HFFc6 (cell line): Measurements from ENCODE around the gene SCN1B. TPM values are rescaled to one million over a fixed set of nuclear protein-coding genes. Genes with fewer than 3 reads are reported as not detected.

Experiments
- DNase-seq: peaks from one replicate; pipeline ENCODE4 v3.0.0-alpha.2; 2018
- H3K27ac Mint-ChIP-seq: 2 replicates; pipeline ENCODE4 v1.8.0; 2020; ENCODE audit warnings: mild to moderate bottlenecking, mixed read lengths
- H3K27me3 Mint-ChIP-seq: 2 replicates; pipeline ENCODE4 v1.8.0; 2021; ENCODE audit warnings: mild to moderate bottlenecking, moderate library complexity, mixed read lengths; ENCODE audit not compliant: insufficient read depth
- H3K36me3 Mint-ChIP-seq: 2 replicates; pipeline ENCODE4 v1.8.0; 2021; ENCODE audit warnings: low read depth, mixed read lengths
- H3K4me1 Mint-ChIP-seq: 2 replicates; pipeline ENCODE4 v1.8.0; 2020; ENCODE audit warnings: low read depth, mixed read lengths
- H3K4me3 Mint-ChIP-seq: 2 replicates; pipeline ENCODE4 v1.8.0; 2020; ENCODE audit warnings: mild to moderate bottlenecking, moderate library complexity, mixed read lengths
- H3K9me3 Mint-ChIP-seq: 2 replicates; pipeline ENCODE4 v1.8.0; 2020; ENCODE audit warnings: mild to moderate bottlenecking, mixed read lengths
- total RNA-seq, 6 experiments: library from RNA; stranded (reverse); fragmentation: NEBNext Ultra II Directional; extraction: Animal tissue kit (Norgen Biotek cat#: 25700); gene quantifications; 2 replicates in 1 of 6; 3 replicates in 5 of 6; pipeline ENCODE4 v1.2.3, GENCODE V29; 2021
- TF ChIP-seq, protein P1 (sequence below): fragments of 200-600 bp; sonication (generic); IDR thresholded peaks from 2 replicates; pipeline ENCODE4 v1.5.0; 2021; ENCODE audit warnings: antibody characterized with exemption, mild to moderate bottlenecking

SCN1B gene
- total RNA-seq, 6 experiments from 2014 or later: 6.8 to 14.2 (median 12.6) TPM

GRCh38 chr19:35034588-35035382, 4.5 kb downstream of the SCN1B start:
- H3K36me3 Mint-ChIP-seq: no peaks in the 10 kb centered on the region
- no peaks in the 10 kb centered on the region; the same call in 1 of the 2 replicates for H3K27me3 Mint-ChIP-seq
- H3K4me1 Mint-ChIP-seq: peaks cover 17% of the 10 kb centered on the region
- no peak for DNase-seq
- no peak overlapping the region for H3K4me3 Mint-ChIP-seq
- TF ChIP-seq, protein P1, sequence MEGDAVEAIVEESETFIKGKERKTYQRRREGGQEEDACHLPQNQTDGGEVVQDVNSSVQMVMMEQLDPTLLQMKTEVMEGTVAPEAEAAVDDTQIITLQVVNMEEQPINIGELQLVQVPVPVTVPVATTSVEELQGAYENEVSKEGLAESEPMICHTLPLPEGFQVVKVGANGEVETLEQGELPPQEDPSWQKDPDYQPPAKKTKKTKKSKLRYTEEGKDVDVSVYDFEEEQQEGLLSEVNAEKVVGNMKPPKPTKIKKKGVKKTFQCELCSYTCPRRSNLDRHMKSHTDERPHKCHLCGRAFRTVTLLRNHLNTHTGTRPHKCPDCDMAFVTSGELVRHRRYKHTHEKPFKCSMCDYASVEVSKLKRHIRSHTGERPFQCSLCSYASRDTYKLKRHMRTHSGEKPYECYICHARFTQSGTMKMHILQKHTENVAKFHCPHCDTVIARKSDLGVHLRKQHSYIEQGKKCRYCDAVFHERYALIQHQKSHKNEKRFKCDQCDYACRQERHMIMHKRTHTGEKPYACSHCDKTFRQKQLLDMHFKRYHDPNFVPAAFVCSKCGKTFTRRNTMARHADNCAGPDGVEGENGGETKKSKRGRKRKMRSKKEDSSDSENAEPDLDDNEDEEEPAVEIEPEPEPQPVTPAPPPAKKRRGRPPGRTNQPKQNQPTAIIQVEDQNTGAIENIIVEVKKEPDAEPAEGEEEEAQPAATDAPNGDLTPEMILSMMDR: no peak
- no peak overlapping the region for H3K27ac Mint-ChIP-seq
- H3K9me3 Mint-ChIP-seq: no peaks in the 10 kb centered on the region

DNA sequence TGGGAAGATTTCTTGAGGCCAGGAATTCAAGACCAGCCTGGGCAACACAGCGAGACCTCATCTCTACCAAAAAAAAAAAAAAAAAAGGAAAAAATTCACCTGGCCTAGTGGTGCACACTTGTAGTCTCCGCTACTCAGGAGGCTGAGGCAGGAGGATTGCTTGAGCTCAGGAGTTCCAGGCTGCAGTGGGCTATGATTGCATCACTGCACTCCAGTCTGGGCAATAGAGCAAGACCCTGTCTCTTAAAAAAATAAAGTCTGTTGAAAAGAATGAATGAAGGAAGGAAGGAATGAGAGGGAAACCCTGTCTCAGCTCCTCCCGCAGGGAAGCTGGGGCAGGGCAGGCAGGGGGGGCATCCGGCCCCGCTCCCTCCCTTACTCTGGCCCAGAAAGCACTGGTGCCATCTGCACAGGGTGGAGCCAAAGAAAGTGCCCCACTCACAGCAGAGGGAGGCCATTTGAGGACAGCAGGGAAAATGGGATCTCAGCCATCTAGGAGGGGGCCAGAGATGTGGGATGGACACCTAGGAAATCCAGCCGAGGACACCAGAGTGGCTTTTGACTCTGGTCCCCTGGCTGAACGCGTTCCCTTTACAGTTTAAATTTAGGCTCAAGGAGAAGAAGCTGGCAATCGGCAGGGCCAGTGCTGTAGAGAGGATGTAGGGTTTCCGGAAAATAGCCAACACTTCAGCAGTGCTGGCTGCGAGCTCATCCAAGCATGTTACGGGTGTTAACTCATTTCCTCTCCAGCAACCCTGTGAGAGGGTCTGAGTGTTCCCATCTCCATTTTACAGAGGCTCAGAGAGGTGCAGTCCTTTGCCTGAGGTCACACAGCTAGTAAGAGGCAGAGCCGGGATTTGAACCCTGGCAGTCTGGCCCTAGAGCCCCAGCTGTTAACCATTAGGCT, 7.7 kb downstream of the SCN1B start:
- peaks cover 11% of the 10 kb centered on the region for H3K27me3 Mint-ChIP-seq
- H3K9me3 Mint-ChIP-seq: no peaks in the 10 kb centered on the region
- H3K27ac Mint-ChIP-seq: no peak overlapping the region; the same call in 1 of the 2 replicates
- no peak overlapping the region for H3K4me3 Mint-ChIP-seq
- DNase-seq: no peak
- peaks cover 8% of the 10 kb centered on the region for H3K4me1 Mint-ChIP-seq
- TF ChIP-seq, protein P1: no peak
- H3K36me3 Mint-ChIP-seq: no peaks in the 10 kb centered on the region

DNA sequence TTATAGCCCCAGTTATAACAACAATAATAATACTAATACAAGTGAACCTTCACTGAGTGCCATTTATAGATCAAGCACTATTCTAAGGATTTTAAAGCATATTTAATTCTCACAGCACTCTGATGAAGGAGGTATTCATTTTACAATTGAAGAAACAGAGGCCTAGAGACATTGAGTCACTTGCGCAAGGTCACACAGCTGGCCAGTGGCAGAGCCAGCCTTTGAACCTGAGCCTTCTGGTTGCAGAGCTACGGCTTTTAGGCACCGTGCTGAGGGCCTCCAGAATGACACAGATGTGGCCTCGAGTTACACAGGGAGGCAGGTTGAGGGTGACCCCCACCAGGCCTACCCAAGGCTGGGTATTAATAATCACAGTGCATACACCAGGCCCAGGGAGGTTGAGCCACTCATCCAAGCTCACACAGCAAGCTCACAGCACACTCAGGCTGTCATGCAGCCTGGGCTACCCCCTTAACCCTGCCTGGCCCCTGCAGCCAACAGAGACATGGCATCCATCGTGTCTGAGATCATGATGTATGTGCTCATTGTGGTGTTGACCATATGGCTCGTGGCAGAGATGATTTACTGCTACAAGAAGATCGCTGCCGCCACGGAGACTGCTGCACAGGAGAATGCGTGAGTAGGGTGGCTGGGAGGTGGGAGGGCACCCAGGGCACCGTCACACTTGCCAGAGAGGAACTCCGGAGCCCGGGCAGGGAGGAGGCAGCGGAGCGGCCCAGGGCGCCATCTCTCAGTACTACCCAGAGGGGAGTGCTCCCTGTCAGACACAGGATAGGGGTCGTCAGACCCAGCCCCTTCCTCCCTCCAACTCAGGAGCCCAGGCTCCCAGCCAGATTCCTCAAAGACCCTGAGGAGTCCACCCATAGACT, 8.6 kb downstream of the SCN1B start:
- DNase-seq: no peak
- Mint-ChIP-seq H3K36me3 (no peaks in the 10 kb centered on the region), H3K9me3 (no peaks in the 10 kb centered on the region), H3K4me3 (no peak overlapping the region), H3K4me1 (peaks cover 8% of the 10 kb centered on the region), H3K27me3 (peaks cover 11% of the 10 kb centered on the region), H3K27ac (no peak overlapping the region)
- TF ChIP-seq, protein P1: no peak

DNA sequence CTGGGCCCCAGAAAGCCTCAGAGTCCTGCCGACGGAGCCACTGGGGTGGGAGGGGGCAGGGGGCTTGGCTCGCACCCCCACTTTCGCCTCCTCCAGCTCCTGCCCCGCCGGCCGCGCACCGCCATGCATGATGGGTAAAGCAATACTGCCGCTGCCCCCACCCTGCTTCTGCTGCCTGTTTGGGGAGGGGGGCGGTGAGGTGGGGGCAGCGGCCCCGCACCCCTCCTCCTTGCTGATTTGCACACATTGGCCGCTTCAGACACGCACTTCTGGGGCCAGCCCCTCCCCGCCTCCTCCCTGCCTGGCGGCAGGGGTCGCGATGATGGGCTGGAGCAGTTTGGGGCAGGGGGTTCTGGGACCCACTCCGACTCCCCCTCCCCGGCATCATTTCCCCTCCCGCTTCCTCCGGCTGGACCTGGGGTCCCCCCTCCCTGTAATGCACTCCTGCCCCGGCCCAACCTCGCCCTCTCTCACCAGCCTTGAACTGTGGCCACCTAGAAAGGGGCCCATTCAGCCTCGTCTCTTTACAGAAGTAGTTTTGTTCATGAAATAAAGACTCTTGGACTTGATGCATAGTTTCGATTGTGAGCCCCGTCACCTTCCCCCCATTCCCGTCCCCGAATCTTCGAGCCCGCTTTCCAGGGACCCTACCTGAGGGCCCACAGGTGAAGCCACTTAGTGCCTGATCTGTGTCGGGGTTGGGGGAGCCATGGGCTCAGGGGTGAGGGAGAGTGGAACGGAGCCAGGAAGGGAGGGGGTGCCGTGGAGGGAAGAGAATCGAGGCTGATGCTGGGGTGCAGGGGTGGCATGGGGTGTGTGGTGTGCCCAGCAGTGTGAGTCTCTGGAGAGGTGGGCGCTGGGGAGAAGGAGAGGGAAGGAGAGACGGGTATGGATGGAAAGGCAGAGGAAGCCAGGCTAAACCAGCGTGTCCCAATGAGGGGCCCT, 9.9 kb downstream of the SCN1B start:
- Mint-ChIP-seq H3K36me3 (no peaks in the 10 kb centered on the region), H3K4me1 (peaks cover 8% of the 10 kb centered on the region), H3K27ac (no peak overlapping the region), H3K9me3 (no peaks in the 10 kb centered on the region), H3K4me3 (no peak overlapping the region), H3K27me3 (peaks cover 15% of the 10 kb centered on the region)
- no peak for DNase-seq
- TF ChIP-seq, protein P1: no peak
